Hepatocyte (in vitro differentiated cells): ENCODE measurements around the gene CFAP90. TPM values are rescaled to one million over a fixed set of nuclear protein-coding genes. Genes with fewer than 3 reads are reported as not detected.

ENCODE experiments used
- DNase-seq: peaks from one replicate; pipeline ENCODE4 v3.0.0-alpha.2; 2016; ENCODE audit warnings: low spot score
- H2AFZ ChIP-seq: fragments of 200-600 bp; sonication (generic); 2 replicates; pipeline ENCODE4 v1.6.0; 2016; ENCODE audit warnings: antibody characterized with exemption, mild to moderate bottlenecking
- H3K27ac ChIP-seq: fragments of 200-600 bp; sonication (generic); 2 replicates; pipeline ENCODE4 v1.5.1; 2016; ENCODE audit warnings: mild to moderate bottlenecking
- H3K27me3 ChIP-seq: fragments of 200-600 bp; sonication (generic); 2 replicates; pipeline ENCODE4 v1.6.1; 2016
- H3K36me3 ChIP-seq: fragments of 200-600 bp; sonication (generic); replicated peaks from 2 replicates; pipeline ENCODE4 v1.5.1; 2016; ENCODE audit warnings: low read depth; ENCODE audit not compliant: insufficient read depth
- H3K4me1 ChIP-seq: fragments of 200-600 bp; sonication (generic); 2 replicates; pipeline ENCODE4 v1.5.1; 2016; ENCODE audit warnings: mild to moderate bottlenecking, moderate library complexity; ENCODE audit not compliant: insufficient read depth
- H3K4me2 ChIP-seq: fragments of 200-600 bp; sonication (generic); 2 replicates; pipeline ENCODE4 v1.6.0; 2016
- H3K4me3 ChIP-seq: fragments of 200-600 bp; sonication (generic); 2 replicates; pipeline ENCODE4 v1.5.1; 2016; ENCODE audit warnings: mild to moderate bottlenecking
- H3K79me2 ChIP-seq: fragments of 200-600 bp; sonication (generic); 2 replicates; pipeline ENCODE4 v1.6.0; 2017; ENCODE audit warnings: mild to moderate bottlenecking
- H3K9me2 ChIP-seq: fragments of 200-600 bp; sonication (generic); replicated peaks from 2 replicates; pipeline ENCODE4 v1.6.0; 2017; ENCODE audit warnings: mild to moderate bottlenecking; ENCODE audit not compliant: insufficient read depth
- H3K9me3 ChIP-seq: fragments of 200-600 bp; sonication (generic); 2 replicates; pipeline ENCODE4 v1.5.1; 2016; ENCODE audit warnings: low read depth, mild to moderate bottlenecking
- H4K20me1 ChIP-seq: fragments of 200-600 bp; sonication (generic); 2 replicates; pipeline ENCODE4 v1.6.0; 2016; ENCODE audit warnings: mild to moderate bottlenecking; ENCODE audit not compliant: insufficient read depth, poor library complexity, severe bottlenecking
- CTCF ChIP-seq: fragments of 200-600 bp; sonication (generic); IDR thresholded peaks from 2 replicates; pipeline ENCODE4 v1.5.1; 2016; ENCODE audit warnings: antibody characterized with exemption, mild to moderate bottlenecking; ENCODE audit not compliant: poor library complexity
- EZH2 ChIP-seq: fragments of 200-600 bp; sonication (generic); IDR thresholded peaks from 2 replicates; pipeline ENCODE4 v1.6.1; 2016; ENCODE audit warnings: antibody characterized with exemption, mild to moderate bottlenecking, borderline replicate concordance
- EZH2phosphoT487 ChIP-seq: fragments of 200-600 bp; sonication (generic); IDR thresholded peaks from one replicate; pipeline ENCODE4 v1.6.1; 2018; ENCODE audit warnings: antibody characterized with exemption, mild to moderate bottlenecking, low read depth, moderate library complexity; ENCODE audit not compliant: unreplicated experiment, severe bottlenecking
- WGBS: methylation state at CpG from one replicate; pipeline ENCODE4 v1.1.6; 2016; ENCODE audit warnings: low lambda C conversion rate; ENCODE audit errors: missing lambda C conversion rate; 5-methylcytosine and 5-hydroxymethylcytosine counted together
- polyA plus RNA-seq: library from polyadenylated mRNA; unstranded; fragments of >200 nt; fragmentation: Nextera tagmentation; extraction: Ambion mirVana; gene quantifications from 2 replicates; pipeline ENCODE4 v1.2.1, GENCODE V29; 2016
- total RNA-seq: library from RNA; depleted of rRNA; stranded (reverse); fragments of >200 nt; gene quantifications from 2 replicates; pipeline ENCODE4 v1.2.3, GENCODE V29; 2014

The CFAP90 gene
- total and polyA plus RNA-seq, 2 experiments from 2014 or later: 0.30 to 1.0 TPM

GRCh38 chr5:7851617-7852289 is 820 bp upstream of the CFAP90 start:
- H3K79me2 ChIP-seq: no peaks in the 10 kb centered on the region
- H3K9me2 ChIP-seq: no peaks in the 10 kb centered on the region
- WGBS: 71% methylated on average over 8 of the region's 8 CpGs
- TF ChIP-seq EZH2: no peak
- TF ChIP-seq EZH2phosphoT487: no peak
- TF ChIP-seq CTCF: no peak
- no peaks in the 10 kb centered on the region for H3K27me3 ChIP-seq
- H3K4me3 ChIP-seq: no peak overlapping the region
- no peaks in the 10 kb centered on the region for H3K4me1 ChIP-seq
- H3K36me3 ChIP-seq: no peaks in the 10 kb centered on the region
- H3K4me2 ChIP-seq: peak overlapping the region; percentile 96
- DNase-seq: no peak
- no peak overlapping the region for H2AFZ ChIP-seq
- H3K9me3 ChIP-seq: no peaks in the 10 kb centered on the region
- H3K27ac ChIP-seq: no peak overlapping the region
- no peaks in the 10 kb centered on the region for H4K20me1 ChIP-seq

- no peak overlapping the region for H3K27ac ChIP-seq
- H3K36me3 ChIP-seq: no peaks in the 10 kb centered on the region
- no peaks in the 10 kb centered on the region for H3K27me3 ChIP-seq
- H3K79me2 ChIP-seq: no peaks in the 10 kb centered on the region
- no peaks in the 10 kb centered on the region for H3K4me1 ChIP-seq
- H3K4me2 ChIP-seq: peak overlapping the region; percentile 96
- DNase-seq: no peak
- H3K4me3 ChIP-seq: peak overlapping the region; percentile 85
- H3K9me3 ChIP-seq: no peaks in the 10 kb centered on the region
- no peaks in the 10 kb centered on the region for H3K9me2 ChIP-seq
- 64% methylated on average over 13 of the region's 16 CpGs for WGBS
- H2AFZ ChIP-seq: peak overlapping the region; percentile 92
- H4K20me1 ChIP-seq: no peaks in the 10 kb centered on the region
- TF ChIP-seq EZH2 (no peak), CTCF (no peak), EZH2phosphoT487 (no peak)
Observed at GRCh38 chr5:7851240-7851592, 283 bp upstream of the CFAP90 start.

GRCh38 chr5:7849681-7850394 is 1.1 kb downstream of the CFAP90 start:
- no peaks in the 10 kb centered on the region for H3K27me3 ChIP-seq
- H3K4me1 ChIP-seq: no peaks in the 10 kb centered on the region
- H2AFZ ChIP-seq: peak overlapping the region; percentile 89
- H4K20me1 ChIP-seq: no peaks in the 10 kb centered on the region
- H3K9me3 ChIP-seq: no peaks in the 10 kb centered on the region
- H3K79me2 ChIP-seq: no peaks in the 10 kb centered on the region
- peak overlapping the region; percentile 58 for H3K4me3 ChIP-seq
- peak; percentile 36 for TF ChIP-seq CTCF
- TF ChIP-seq EZH2: no peak
- no peak for TF ChIP-seq EZH2phosphoT487
- H3K36me3 ChIP-seq: no peaks in the 10 kb centered on the region
- 5% methylated on average over 34 of the region's 44 CpGs for WGBS
- peak overlapping the region; percentile 96 for H3K4me2 ChIP-seq
- H3K27ac ChIP-seq: no peak overlapping the region
- peak; percentile 57 for DNase-seq
- H3K9me2 ChIP-seq: no peaks in the 10 kb centered on the region
